ENCODE data around the gene PLA2G2F. TPM values are rescaled to one million over a fixed set of nuclear protein-coding genes. Genes with fewer than 3 reads are reported as not detected.

The PLA2G2F gene
- total RNA-seq, 6 experiments from 2014 or later = not detected

DNA sequence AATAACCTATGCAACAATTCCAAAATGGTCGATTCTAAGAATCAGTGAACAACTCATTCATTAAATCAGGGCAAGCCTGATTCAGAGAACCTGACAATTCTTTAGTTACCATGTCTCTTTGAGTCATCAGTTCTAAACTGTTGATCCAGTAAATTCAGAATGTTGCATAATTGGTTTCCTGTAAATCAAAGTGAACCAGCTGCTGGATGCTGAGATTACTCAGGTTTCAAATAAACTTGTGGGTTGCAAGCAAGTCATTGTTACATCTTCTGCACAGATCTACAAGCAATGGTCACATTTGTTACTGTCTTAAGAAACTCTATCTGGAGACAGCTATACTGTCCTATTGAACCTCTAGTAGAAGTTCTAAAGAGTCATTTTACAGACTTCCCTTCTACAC, 36.2 kb upstream of the PLA2G2F start:
- Mint-ChIP-seq H3K4me1 (ENCODE audit: low read depth) (no peaks in the 10 kb centered on the region; the same call in 1 of the 2 replicates), H3K27ac (no peak overlapping the region), H3K36me3 (ENCODE audit: low read depth) (no peaks in the 10 kb centered on the region), H3K9me3 (no peaks in the 10 kb centered on the region), H3K4me3 (no peak overlapping the region), H3K27me3 (ENCODE audit: insufficient read depth) (peaks cover 14% of the 10 kb centered on the region)
- peak; percentile 43 for DNase-seq
- TF ChIP-seq, protein P1, sequence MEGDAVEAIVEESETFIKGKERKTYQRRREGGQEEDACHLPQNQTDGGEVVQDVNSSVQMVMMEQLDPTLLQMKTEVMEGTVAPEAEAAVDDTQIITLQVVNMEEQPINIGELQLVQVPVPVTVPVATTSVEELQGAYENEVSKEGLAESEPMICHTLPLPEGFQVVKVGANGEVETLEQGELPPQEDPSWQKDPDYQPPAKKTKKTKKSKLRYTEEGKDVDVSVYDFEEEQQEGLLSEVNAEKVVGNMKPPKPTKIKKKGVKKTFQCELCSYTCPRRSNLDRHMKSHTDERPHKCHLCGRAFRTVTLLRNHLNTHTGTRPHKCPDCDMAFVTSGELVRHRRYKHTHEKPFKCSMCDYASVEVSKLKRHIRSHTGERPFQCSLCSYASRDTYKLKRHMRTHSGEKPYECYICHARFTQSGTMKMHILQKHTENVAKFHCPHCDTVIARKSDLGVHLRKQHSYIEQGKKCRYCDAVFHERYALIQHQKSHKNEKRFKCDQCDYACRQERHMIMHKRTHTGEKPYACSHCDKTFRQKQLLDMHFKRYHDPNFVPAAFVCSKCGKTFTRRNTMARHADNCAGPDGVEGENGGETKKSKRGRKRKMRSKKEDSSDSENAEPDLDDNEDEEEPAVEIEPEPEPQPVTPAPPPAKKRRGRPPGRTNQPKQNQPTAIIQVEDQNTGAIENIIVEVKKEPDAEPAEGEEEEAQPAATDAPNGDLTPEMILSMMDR (IDR thresholded peaks at IDR 0.05) = no peak

DNA sequence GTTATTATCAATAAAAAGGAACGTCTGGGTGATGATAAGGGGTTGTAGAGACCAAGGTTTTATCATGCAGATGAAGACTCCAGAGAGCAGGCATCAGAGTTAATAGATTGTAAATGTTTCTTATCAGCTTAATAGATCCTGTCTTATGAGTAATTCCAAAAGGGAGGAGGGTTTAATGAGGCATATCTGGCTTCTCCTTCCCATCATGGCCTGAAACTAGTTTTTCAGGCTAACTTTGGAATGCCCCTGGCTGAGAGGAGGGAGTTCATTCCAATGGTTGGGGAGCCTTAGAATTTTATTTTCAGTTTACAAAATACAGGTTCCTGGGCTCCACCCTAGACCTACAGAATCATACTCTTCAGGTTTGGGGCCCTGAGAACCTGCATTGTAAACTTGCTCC, 33.3 kb upstream of the PLA2G2F start:
- no peaks in the 10 kb centered on the region for H3K9me3 Mint-ChIP-seq
- no peaks in the 10 kb centered on the region; the same call in 1 of the 2 replicates for H3K4me1 Mint-ChIP-seq (ENCODE audit: low read depth)
- no peaks in the 10 kb centered on the region for H3K36me3 Mint-ChIP-seq (ENCODE audit: low read depth)
- DNase-seq = no peak
- TF ChIP-seq, protein P1 (IDR thresholded peaks at IDR 0.05) = no peak
- peaks cover 17% of the 10 kb centered on the region for H3K27me3 Mint-ChIP-seq (ENCODE audit: insufficient read depth)
- H3K27ac Mint-ChIP-seq = no peak overlapping the region
- no peak overlapping the region for H3K4me3 Mint-ChIP-seq

DNA sequence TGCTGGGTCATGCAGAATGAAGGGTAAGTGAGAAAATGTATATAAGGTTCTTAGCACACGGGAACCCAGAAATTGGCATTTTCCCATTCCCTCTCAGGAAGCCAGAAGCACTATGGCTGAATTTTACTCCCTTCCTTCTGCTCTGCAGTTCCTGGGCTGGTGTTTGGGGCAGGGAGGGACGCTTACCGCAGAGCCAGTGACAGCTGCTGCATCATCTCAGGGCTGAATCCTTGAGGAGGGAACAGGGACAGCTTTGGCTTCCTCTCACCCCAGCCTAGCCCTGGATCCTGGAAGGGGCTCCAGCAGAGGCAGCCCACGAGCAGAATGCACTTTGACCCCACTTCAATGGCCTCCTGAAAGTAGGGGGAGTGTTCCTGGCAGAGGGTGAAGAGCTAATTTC, 31.8 kb upstream of the PLA2G2F start:
- H3K27ac Mint-ChIP-seq = no peak overlapping the region
- H3K9me3 Mint-ChIP-seq = no peaks in the 10 kb centered on the region
- H3K27me3 Mint-ChIP-seq (ENCODE audit: insufficient read depth) = peaks cover 14% of the 10 kb centered on the region; the same call in 1 of the 2 replicates
- DNase-seq = no peak
- H3K36me3 Mint-ChIP-seq (ENCODE audit: low read depth) = no peaks in the 10 kb centered on the region
- H3K4me3 Mint-ChIP-seq = no peak overlapping the region
- no peaks in the 10 kb centered on the region; the same call in 1 of the 2 replicates for H3K4me1 Mint-ChIP-seq (ENCODE audit: low read depth)
- TF ChIP-seq, protein P1 (IDR thresholded peaks at IDR 0.05) = no peak

DNA sequence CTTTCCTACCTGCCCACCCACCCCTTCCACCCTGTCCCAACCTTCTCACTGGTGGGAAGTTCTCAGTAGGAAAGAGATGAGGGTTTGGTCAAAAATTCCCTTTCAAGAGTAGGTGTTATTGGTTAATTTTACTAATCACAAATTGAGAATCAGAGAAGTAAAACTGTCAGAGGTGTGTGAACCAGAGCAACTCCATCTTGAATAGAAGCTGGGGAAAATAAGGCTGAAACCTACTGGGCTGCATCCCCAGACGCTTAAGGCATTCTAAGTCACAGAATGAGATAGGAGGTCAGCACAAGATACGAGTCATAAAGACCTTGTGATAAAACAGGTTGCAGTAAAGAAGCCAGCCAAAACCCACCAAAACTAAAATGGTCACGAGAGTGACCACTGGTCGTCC, 31.3 kb upstream of the PLA2G2F start:
- H3K27ac Mint-ChIP-seq = no peak overlapping the region
- H3K4me1 Mint-ChIP-seq (ENCODE audit: low read depth) = no peaks in the 10 kb centered on the region; the same call in 1 of the 2 replicates
- DNase-seq = no peak
- H3K4me3 Mint-ChIP-seq = no peak overlapping the region
- H3K27me3 Mint-ChIP-seq (ENCODE audit: insufficient read depth) = peaks cover 14% of the 10 kb centered on the region; the same call in 1 of the 2 replicates
- H3K9me3 Mint-ChIP-seq = no peaks in the 10 kb centered on the region
- TF ChIP-seq, protein P1 (IDR thresholded peaks at IDR 0.05) = no peak
- no peaks in the 10 kb centered on the region for H3K36me3 Mint-ChIP-seq (ENCODE audit: low read depth)

DNA sequence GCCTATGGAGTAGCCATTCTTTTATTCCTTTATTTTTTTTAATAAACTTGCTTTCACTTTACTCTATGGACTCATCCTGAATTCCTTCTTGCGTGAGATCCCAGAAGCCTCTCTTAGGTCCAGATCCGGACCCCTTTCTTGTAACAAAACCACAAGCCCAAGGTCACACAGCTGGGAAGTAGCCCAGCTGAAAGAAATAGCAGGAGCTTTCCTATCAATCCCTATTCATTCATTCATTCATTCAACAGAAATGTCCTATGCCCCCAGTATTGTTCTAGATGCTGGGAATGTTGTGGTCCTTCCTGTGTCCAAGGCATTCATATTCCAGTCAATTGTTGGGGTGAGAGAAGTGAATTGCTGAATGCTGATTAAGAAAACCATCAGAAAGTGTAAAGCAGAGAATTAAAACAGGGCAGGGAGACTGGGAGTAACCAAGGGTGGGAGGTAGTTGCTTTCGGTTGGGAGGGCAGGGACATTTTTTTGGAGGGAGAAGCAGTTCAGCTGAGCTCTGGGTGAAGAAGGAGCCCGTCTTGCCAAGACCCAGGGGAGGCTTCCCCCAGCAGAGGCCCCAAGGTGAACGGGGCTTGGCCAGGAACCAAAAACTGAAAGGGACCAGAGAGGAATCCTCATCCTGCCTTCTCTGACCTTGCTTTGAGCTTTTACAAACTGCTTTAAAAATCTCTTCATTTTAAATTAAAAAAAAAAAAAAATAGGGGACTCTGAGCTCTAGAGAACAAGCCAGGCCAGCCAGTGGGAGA, 30.6 kb upstream of the PLA2G2F start:
- H3K36me3 Mint-ChIP-seq (ENCODE audit: low read depth) = no peaks in the 10 kb centered on the region
- H3K9me3 Mint-ChIP-seq = no peaks in the 10 kb centered on the region
- H3K27ac Mint-ChIP-seq = no peak overlapping the region
- DNase-seq = no peak
- H3K4me1 Mint-ChIP-seq (ENCODE audit: low read depth) = no peaks in the 10 kb centered on the region
- H3K27me3 Mint-ChIP-seq (ENCODE audit: insufficient read depth) = peaks cover 20% of the 10 kb centered on the region
- H3K4me3 Mint-ChIP-seq = no peak overlapping the region
- TF ChIP-seq, protein P1 (IDR thresholded peaks at IDR 0.05) = no peak
